Stimulated activated CD8-positive, alpha-beta memory T cell treated with anti-CD3 and anti-CD28 coated beads, Interleukin-12 subunit alpha, Interleukin-12 subunit beta, amount 100 ng/mL, for 4 hours (primary cell): ENCODE measurements around the gene GPRC5B.

Source experiments
- DNase-seq: peaks from one replicate; pipeline ENCODE4 v3.0.0-alpha.2; 2020; ENCODE audit warnings: low read depth

Gene GPRC5B

DNA sequence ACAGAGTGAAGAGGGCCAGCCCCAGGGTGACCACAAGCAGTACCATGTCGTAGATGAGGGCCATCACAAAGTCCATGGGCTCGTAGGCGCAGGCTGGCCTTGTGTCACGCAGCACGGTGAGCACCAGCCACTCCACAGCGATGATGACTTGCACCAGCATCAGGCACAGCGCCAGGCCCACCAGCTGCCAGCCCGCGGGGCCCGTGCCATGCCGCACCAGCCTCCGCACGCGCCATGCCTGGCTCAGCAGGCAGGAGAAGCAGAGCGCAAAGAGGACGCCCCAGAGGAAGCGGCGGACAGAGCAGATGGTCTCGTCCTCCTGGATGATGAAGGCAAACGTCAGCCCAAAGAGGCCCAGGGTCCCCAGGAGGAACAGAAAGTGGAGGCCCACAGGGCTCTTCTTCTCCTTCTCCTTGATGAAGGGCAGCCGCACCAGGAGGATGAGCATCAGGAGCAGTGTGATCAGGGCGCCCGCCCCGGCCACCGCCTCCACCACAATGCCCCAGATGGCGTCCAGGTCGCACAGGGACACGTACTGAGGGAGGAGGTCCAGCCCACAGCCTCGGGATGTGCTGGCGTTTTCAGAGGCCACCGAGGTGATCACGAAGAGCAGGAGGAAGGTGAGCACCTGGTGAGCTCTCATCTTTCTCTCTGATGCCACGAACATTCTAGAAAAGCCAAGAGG, 12.3 kb downstream of the GPRC5B start:
- no peak for DNase-seq

DNA sequence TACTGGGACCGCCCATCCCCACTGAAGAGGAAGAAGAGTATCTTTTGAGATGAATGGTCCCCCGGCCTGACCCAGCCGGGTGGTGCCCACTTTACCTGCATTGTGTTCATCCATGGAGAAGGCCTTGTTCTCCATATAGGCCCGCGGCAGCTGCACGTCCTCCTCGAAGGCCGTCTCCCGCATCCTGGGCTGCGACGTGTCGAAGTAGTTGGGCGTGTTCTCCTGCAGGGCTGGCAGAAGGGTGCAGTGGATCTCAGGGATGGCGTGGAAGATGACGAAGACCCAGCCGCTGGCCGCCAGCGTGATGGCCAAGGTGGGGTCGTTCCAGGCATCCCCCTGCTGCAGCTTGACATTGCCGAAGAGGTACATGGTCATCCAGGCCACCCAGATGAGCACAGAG, 12.9 kb downstream of the GPRC5B start:
- no peak for DNase-seq

DNA sequence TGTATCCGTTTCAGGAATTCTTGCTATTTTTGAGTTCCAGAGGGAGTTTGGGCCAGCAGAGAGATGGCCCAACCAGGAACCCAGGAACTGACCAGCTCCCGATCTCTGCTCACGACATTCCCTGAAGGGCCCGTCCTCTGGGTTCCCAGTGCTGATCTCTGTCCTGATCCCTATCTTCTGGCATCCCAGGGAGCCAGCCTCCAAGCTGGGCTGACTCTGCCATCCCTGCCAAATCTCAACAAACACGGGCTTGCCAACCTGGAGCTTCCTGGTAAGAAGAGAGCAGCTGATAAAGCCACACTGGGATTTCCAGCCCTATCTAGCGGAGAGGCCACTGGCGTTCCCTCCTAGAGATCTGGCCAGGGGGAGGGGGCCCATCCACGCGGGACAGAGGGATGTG, 16.2 kb downstream of the GPRC5B start:
- DNase-seq, result no peak

DNA sequence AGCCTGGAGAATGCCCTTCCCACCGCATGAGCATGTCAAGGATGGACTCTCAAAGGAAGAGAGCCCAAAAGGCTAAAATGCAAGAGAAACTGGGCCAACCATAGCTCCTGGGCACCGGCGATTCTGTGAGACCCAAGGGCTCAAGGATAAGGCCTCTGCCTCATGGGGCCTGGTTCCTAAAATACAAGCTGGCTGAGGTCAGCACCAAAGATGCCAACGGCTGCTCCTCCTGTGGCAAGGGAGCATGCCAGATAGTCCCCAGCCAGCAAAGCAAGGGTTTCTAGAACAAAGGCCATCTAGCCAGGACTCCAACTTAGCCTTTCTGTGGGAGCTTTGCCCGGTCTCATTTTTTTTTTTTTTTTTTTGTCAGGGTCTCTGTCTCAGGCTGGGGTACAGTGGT, 20.1 kb downstream of the GPRC5B start:
- no peak for DNase-seq

DNA sequence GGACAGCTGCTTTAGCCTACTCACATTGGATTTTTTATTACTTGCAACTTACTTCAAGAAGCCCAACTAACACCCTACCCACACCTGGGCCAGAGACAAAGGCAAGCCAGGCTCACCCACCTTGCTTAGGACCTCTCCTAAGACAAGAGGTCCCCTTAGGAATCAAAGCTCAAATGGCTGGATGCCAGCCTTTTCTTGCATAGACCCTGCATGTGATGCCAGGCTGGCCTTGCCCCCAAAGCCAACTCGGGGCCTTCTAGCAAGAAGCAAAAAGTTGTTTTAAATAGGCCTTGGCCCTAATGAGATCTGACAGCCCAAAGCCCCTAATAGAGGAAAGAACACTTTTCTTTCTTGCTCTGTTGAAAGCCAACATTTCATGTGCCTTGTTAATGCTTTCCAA, 20.7 kb downstream of the GPRC5B start:
- no peak for DNase-seq

DNA sequence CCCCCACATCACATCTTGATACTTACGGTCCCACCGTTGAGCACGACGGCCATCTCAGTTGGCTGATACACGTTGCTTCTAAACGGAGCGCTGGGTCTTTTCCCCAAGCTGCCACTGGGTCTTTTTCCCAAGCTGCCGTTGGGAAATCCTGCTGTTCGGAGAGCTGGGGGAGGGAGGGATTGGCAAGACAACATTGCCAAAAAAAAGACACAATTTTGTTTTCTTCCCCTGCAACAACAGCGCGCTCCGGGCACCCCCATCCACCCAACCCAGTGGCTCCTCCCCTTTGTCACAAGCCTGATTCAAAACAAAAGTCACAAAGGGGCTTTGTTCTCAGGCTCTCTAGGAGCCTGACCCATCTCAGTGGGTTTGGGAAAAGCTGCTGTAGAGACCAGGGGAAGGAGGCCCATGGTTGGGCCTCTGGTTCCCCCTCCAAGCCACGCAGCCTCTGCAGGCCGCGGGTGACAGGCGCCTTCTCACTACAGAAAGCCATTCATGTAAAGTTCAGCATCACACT, 22.8 kb downstream of the GPRC5B start:
- DNase-seq, result no peak

DNA sequence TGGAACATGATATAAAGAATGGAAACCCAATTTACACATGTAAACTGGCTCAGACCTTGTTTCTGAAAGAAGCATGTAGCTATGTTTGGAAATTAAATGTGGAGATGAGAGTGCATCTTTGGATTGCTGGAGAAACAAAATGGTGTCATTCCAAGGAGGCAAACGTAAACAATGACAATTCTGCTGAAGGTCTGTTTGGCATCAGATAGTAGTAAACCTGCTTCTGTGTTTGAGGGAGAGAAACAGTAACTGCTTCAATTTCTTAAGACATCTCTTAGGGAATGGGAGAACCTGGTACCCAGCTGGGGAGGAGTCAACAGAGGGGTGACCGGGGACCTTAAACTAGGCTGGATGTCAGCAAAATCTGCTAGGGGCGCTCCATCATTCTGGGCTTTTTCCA, 23.5 kb downstream of the GPRC5B start:
- DNase-seq, result no peak

DNA sequence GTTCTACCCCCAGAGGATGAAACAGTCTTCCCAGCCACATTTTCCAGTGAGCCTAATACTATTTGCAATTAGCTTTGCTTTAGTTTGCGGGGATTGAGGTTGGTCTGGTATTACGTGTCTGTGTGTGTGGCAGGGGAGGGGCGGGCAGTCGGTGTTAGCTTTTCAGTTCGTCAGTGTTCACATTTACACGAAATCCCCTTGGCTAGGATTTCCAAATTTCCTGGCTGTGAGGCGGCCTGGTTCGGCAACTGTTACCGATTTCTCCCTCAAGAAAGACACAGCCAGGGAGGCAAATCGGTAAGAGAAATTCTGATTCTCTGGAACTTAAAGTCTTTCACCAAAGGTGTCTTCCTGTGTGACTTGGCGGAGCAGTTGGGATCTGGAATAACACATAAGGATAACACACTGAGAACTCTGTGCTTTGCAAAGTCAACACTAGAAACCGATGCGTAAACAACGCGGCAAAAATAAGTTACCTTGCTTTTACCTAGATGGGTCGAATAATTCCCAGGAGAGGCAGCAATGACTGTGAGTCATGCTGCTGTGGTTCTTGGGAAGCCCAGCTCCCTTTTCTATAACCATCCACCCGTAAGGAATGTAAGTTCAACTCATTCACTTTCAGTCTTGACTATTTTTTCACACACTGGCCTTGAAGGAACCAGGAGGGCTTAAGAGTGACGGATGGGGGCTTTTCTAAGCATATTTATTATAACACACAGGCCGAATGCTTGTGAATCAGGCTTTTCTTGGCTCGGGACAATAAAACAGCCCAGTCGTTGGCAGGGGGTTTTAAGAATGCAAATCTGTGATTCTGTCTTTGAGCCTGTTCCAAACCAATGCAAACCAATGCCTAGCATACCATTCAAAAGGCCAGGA, 24.2 kb downstream of the GPRC5B start:
- no peak for DNase-seq

DNA sequence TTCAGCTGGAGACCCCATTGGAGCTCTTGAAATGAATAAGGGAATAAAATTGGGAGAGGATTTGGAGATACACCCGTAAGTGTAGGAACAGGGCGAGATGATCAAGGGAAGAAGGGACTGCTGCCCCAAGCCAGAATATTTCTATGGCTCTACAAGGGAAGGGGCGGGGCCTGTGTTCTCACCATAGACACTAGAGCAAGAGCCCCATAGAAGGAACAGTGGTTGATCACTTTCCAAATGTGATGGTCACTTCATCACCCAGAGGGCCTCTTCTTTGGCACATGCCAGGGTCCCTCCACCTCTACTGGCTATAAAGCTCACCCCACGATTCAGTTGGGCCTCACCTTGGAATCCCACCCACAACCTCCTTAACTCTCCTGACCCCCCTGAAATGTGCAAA, 25.0 kb downstream of the GPRC5B start:
- no peak for DNase-seq

DNA sequence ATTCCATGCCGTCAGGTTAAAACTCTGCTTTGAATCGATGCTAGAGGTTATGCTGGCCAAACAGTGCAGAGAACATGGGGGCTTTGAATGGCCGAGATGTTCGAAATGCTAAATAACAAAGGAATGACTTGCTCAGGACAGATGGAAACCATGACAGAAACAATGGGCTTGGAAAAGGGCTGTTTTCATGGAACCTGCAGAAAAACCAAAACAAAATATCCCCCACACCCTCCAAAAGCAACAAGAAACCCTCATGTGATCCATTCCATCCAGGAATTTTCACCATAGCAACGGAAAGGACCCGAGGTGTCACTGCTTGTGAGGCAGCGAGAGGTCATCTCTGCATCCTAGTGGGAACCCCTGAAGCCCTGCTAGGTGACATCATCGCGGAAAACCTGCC, 25.5 kb downstream of the GPRC5B start:
- no peak for DNase-seq

DNA sequence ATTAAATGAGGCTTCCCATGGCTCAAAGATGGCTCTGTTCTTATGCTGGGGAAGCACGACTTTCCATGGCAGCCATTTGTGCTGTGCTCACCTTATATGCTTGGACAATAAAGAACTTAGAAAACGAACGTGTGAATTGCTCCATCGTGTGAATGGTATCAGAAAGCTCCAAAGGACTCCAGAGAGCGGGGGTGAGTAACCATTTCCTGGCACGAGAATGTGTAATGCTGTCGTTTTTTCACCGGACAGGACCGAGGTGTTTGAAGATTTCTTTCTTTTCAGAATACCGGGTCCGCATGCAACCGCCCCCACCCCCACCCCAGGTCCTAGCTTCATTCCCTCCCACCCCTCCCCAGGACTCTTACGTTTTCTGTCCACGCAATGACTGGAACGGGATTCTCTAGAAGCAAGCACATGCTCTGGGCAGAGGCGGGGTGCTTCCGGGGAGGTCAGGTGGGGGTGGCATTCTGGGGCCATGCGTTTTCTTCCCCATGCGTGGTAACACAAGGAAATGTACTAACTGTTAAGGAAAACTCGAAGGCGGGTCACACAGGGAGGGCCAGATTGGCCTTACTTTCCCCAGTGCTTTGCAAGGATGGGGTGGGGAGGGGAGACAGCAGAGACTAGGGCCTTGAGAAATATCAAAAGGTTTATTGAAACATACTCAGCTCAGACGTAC, 26.2 kb downstream of the GPRC5B start:
- DNase-seq, result no peak

DNA sequence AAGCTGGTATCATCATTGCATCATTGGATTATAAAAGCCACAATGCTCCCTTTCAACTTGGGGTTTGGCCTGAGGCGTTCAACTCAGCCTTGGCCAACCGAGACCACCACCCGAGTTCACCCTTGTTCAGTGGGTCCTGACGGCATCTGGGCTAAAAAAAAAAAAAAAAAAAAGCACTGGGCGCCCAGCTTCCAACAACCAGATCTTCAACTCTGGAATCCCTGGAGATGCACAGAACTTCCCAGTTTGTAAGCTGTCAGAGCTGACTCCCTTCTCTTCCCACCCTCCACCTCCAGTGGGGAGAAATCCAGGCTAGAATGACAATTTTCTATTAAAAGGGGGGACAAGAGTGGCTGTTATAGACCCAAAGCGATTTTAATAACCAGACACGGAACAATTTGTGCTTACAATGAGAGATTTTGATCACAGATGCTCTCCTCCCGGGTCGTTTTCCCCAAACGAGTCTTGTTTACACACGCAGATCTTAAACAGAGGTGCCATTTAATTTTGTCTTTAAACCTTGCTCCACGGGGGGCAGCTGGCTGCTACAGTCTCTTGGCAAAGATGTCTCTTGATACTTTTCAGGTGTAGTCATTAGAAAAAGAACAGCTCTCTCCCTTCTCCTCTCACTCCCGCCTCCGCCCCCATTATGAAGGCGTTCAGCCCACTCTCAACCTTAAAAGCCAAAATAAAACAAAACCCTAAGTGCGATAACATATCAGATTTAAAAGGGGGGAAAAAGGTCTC, 26.9 kb downstream of the GPRC5B start:
- no peak for DNase-seq

DNA sequence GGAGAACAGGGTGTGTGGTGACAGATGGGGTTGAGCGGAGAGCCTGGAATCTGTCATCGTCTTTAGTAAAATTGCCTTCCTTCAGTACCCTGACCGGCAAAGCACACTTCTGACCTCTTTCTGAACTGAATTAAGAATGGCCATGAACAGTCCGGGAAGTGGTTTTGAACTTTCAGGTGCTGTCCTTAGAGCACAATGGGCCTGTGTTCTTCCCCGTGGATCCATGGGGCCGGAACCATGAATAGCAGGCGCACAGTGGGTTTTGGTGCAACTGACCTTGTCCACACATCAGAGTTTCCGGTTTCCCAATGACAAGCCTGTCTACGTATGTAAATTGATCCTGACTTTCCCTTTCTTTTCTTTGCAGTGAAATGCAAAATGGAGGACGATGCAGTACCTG, 28.5 kb downstream of the GPRC5B start:
- no peak for DNase-seq

DNA sequence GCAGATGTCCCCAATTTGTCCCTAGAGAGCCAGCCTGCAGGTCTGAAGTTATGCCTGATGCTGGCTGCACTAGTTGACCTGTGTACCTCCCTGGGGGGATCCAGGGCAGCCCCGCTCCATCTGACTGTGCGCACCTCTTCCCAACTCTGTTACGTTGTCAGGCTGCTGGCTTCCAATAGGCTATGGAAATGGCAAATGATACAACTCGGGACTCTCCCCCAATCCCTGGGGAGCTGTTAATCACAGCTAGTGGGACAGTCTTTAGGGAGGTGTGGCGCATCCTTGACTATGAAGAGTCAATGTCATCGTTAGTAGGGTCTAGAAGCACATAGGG, 30.1 kb downstream of the GPRC5B start:
- no peak for DNase-seq

DNA sequence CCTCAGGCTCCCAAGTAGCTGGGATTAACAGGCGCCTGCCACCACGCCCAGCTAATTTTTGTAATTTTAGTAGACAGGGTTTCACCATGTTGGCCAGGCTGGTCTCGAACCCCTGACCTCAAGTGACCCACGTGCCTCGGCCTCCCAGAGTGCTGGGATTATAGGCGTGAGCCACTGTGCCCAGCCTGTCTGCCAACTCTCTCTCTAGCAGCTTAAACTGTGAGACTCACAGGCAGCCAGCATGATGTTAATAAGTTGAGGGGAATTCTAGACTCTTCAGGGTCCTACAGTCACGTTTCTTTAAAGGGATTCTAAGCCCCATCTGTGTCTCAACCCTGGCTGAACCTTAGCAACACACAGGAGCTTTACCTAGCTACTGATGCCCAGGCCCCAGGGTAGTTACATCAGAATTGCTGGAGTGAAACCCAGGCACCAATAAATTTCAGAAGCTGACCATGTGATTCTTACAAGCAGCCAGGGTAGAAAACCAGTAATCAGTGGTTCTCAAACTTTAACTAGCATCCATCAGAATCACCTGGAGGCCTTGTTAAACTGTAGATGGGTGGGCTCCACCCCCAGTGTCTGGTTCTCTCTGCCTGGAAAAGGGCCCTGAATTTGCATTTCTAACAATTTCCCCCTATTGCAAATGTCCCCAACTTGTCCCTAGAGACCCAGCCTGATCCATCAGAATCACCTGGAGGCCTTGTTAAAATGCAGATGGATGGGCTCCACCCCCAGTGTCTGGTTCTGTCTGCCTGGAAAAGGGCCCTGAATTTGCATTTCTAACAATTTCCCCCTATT, 30.7 kb downstream of the GPRC5B start:
- no peak for DNase-seq

DNA sequence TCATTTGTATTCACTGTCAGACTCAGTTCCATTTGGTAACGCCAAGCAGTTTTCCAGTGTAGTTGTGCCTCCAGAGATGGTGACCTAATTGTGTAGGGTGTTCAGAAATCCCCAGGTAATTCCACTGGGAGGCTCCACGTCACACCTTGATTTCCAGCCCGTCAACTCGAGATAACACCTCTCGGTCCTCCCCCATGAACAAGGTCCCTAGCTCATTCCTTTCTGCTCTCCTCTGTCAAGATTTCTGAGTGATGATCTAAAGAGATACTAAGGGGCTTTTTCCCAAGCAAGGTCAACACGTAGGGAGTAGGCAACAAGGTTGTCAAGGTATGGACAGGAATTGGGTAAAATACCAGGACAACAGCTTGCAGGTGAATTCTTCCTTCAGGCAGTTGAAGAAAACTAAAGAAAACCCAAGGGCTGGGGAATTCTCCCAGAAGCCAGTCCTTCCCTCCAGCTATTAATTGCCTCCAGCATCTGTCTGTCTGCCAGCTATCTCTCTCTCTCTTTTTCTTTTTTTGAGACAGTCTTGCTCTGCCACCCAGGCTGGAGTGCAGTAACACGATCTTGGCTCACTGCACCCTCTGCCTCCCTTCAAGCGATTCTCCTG, 31.4 kb downstream of the GPRC5B start:
- no peak for DNase-seq

DNA sequence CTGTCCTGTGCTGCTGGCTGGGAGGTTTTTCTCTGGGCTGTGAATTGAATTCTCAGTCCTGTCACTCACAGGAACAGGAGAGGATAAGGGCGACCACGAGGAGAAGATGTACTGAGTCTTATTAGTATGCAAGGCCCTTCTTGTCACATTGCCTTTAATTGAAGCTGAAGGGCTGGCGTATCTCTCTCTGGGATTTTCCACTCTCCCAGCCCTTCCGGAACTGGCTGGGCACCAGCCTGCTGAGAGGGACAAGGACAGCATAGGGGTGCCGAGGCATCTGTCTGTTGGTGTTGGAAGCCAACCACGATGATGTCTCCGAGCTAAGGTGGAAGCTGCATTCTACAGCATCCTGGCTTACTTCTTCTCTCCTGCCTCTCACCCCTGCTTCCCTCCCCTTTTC, 33.2 kb downstream of the GPRC5B start:
- DNase-seq, result no peak

DNA sequence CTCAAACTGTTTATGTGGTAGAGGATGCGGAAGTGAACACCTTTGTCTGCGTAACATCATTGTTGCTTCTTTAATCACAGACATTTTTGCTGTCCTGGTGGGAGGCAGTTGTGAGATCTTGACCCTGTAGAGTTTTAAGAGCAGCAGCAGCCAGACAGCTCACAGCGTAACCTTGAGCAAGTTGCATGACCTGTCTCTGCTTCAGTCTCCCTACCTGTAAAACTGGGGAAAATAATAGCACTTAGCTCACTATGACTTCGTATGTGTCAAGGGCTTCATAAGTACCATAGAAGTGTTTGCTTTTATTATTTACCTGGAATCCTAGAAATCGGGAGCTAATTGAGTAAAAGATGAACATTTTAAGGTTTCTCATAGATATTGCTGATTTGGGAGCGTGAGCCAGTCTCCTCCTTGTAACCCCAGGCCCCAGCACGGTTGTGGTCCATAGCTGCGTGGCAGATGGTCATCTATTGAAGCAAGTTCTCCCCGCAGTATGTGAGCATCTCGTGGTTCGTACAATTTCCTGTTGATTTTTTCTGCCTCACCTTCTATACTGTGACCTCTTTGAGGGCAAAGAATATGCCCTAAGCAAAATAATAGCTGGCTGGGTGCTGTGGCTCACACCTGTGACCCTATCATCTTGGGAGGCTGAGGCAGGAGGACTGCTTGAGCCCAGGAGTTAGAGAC, 34.4 kb downstream of the GPRC5B start:
- DNase-seq, result no peak

DNA sequence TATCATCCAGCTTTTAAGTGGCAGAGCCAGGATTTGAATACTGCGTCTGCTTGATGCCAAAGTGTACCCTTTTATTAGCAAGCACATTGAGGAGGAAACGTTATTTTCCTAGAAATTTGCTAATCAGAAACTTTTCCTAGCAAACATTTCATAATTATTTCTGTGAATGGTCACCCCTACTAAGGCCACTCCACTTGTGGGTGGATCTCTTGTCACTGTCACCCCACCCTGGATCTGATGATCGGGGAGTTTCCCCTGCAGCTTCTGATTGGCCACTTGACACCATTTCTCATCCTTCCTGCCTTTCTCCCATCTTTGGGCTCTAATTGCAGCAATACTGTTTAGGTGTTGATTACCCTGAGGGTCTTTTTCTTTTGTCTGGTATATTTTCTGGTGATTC, 35.9 kb downstream of the GPRC5B start:
- no peak for DNase-seq

DNA sequence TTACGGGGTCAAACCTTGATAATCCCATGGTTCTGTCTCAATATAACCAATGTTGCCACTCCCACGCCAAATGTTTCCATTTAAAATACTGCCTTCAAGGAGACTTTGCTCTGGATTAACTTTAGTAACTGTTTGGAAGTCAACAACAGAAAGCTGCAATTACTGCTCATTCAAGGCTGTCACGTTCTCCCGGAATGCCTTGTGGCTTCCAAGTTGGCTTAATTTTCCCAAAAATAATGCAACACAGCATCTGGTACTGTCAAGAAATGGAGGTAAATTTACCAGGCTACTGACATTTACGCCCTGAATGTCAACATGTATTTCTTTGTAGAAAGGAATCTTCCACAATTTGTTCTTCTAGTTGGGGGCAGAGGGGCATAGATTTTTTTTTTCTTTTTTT, 38.2 kb downstream of the GPRC5B start:
- no peak for DNase-seq
